GM12874 (cell line): ENCODE data around the gene DUSP14.

Source experiments
- TF ChIP-seq, protein P1 (sequence below): IDR thresholded peaks from 2 replicates; pipeline ENCODE4 v1.5.1; 2011; ENCODE audit warnings: low read depth, mild to moderate bottlenecking, control low read depth, low read length, moderate library complexity; ENCODE audit not compliant: insufficient read depth

DUSP14 gene, protein sequence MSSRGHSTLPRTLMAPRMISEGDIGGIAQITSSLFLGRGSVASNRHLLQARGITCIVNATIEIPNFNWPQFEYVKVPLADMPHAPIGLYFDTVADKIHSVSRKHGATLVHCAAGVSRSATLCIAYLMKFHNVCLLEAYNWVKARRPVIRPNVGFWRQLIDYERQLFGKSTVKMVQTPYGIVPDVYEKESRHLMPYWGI

DNA sequence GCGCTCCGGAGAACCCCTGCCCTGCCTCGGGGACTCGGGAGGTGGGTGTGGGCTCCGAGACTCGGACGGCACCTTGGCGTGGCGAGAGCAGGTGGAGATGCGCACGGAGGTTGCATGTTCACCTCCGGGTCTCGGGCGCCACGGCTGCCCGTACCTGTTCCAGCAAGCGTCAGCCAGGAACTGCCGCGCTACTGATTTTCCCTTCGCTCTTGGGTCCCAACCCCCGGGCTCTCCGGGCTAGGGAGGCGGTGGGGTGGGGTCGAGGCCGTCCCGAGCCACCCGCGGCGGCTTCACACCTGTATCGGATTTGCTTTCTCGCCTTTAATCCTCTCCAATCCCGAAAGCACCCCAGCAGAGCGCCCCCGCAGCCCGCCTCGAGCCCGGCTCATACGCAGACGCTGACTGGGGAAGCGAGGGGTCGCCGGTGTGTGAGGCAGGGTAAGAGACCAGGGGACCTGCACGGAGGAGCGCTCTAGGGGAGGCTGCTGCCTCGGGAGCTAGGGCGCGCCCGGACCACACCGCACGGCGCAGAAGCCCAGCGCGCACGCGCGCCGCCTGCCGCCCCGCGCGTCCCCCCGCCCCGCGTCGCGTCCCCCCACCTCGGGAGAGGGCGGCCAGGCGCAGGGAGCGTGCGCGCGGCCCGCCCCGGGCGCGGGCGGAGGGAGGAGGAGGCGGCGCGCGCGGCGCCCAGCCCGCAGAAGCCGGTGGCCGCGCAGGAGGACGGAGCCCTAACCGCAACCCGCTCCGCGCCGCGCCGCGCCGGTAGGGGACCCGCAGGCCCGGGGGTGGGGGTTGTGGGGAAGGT, at the start of gene DUSP14:
DUSP14 (plus strand) TSS at position 695 of the 805 bp plus-strand sequence. CDS start 22,382 bp downstream, outside the sequence.
- TF ChIP-seq, protein P1, sequence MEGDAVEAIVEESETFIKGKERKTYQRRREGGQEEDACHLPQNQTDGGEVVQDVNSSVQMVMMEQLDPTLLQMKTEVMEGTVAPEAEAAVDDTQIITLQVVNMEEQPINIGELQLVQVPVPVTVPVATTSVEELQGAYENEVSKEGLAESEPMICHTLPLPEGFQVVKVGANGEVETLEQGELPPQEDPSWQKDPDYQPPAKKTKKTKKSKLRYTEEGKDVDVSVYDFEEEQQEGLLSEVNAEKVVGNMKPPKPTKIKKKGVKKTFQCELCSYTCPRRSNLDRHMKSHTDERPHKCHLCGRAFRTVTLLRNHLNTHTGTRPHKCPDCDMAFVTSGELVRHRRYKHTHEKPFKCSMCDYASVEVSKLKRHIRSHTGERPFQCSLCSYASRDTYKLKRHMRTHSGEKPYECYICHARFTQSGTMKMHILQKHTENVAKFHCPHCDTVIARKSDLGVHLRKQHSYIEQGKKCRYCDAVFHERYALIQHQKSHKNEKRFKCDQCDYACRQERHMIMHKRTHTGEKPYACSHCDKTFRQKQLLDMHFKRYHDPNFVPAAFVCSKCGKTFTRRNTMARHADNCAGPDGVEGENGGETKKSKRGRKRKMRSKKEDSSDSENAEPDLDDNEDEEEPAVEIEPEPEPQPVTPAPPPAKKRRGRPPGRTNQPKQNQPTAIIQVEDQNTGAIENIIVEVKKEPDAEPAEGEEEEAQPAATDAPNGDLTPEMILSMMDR, result no peak

DNA sequence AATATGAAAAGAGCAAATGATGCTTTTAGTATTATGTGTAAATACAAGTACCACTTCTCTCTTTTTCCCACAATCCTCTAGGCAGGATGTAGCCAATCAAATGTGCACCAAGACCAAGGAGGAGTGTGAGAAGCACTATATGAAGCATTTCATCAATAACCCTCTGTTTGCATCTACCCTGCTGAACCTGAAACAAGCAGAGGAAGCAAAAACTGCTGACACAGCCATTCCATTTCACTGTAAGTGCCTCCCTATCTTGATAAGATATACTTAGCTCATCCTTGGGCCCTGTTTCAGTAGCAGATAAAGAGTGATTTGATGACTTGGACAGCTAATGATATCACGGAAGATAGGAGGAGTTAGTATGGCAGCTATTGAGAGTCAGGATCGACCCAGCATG, 49.3 kb upstream of the DUSP14 start:
- TF ChIP-seq, protein P1, result no peak

DNA sequence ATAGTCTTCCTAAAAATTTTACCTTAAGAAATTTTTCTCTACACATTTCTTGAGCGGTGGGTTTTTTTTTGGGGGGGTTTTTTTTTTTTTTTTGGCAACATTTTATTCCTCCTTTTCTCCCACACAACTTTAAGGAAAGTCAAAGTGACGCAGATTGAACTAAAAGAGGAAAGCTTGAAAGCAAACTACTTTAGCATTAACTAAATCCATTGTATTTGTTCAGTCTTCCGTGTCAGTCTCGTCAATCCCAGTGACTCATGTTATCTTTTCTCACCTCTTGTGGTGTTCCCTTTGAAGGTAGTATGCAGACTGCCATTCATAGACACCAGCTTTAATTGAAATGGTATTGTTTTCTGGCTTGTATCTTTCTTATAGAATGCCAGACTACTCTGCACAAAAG, 43.7 kb upstream of the DUSP14 start:
- TF ChIP-seq, protein P1, result no peak

DNA sequence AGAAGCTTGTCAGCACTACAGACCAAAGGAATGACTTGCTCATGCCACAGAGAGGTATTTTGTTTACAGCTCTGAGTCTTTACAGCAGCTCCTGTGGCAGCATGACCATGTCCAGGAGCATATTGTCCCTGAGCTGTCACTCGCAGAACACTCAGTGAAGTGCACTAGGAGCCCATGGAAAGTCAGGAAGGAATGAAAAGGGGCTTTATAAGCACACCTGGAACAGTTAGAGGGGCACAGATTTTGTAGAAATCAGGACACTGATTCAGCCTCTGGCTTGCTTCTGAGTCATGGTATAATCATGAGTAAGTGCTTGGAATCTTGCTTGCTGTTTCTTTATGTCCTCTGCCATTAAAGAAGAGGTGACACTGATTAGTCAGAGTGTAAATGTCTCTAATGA, 42.0 kb upstream of the DUSP14 start:
- TF ChIP-seq, protein P1, result no peak

DNA sequence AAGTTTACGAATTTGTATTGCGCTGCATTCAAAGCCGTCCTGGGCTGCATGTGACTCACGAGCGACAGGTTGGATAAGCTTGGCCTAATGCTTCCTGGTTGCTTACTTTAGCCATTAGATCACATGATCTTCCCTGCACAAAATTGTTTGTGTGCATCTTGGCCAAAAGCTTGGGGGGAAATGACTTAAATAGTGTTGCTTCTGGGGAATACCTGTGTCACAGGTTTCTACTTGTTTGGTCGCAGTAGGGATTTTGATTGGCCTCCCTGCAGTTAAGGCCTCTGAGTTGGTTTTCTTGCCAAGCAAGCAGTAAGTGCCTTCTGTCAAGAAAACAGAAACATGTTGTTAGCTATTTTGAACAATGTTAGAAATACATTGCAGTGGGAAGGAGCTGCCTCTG, 39.6 kb upstream of the DUSP14 start:
- TF ChIP-seq, protein P1, result no peak

DNA sequence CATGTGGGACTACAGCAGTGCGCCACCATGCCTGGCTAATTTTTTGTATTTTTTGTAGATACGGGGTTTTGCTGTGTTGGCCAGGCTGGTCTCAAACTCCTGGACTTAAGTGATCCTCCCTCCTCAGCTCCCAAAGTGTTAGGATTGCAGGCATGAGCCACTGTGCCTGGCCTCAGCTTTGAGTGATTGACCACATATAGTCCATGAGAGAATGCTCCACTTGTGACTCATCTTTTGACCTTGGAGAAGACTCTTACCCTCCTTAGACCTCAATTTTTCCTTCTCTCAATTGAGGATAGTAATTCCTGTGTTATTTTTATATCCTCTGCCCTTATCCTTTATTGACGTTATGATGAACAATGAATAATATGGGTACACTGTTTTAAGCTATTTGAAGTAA, 30.9 kb upstream of the DUSP14 start:
- TF ChIP-seq, protein P1, result no peak

DNA sequence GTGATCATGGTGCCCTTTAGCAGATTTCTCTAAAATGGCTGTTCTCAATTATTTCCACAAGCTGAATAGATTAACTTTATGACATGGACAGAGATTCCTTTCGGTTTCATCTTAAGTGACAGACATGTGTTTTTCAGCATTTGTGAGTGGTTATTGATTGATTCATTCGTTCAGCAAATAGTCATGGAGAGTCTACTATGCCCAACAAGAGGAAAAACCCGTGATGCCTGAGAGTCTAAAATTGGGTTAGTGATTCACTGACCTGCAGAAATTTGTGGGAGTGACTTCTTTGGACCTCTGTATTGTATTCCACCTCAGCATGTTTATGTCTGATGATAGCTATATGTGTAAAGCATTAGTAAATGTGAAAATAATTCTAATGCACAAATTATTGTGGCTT, 28.0 kb upstream of the DUSP14 start:
- TF ChIP-seq, protein P1, result no peak
